Esophagus muscularis mucosa (tissue), 4 donors: ENCODE measurements around the gene C9orf72.

ENCODE experiments used
- EP300 ChIP-seq: sonication (generic); formaldehyde crosslinking; IDR thresholded peaks from one replicate; pipeline ENCODE4 v1.6.1; 2017; ENCODE audit warnings: antibody characterized with exemption
- POLR2A ChIP-seq: fragments of 450-650 bp; IDR thresholded peaks from one replicate; pipeline ENCODE4 v1.6.1; 2017; ENCODE audit warnings: antibody characterized with exemption, moderate library complexity, mild to moderate bottlenecking, low read depth
- TF ChIP-seq, protein P1 (sequence below), 3 experiments: fragments of 200-600 bp in 2 of 3; fragments of 450-650 bp in 1 of 3; sonication (generic) in 2 of 3; IDR thresholded peaks; one replicate each; pipeline ENCODE4 v1.5.1; 2017 to 2019; ENCODE audit warnings: antibody characterized with exemption in 3 of 3, mild to moderate bottlenecking in 2 of 3, moderate library complexity in 1 of 3

DNA sequence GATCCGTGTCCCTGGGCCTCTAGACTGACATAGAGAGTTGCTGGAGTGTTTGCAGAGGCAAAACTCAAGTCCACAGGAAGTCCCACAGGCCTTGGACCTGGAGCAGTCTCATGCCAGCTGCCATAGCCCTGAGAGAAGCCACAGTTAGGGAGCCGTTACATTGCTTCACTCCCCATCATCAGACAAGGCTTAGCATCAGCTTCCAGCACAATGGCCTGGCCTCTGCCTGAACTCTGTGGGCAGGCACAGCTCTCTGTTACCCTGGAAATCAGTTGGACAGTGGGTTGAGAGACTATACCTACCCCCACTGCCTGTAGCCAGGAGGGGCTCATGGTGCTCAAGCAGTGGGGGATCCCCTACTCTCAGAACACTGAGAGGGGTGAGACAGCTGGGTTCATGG, 16.2 kb upstream of the C9orf72 start:
- TF ChIP-seq, protein P1, sequence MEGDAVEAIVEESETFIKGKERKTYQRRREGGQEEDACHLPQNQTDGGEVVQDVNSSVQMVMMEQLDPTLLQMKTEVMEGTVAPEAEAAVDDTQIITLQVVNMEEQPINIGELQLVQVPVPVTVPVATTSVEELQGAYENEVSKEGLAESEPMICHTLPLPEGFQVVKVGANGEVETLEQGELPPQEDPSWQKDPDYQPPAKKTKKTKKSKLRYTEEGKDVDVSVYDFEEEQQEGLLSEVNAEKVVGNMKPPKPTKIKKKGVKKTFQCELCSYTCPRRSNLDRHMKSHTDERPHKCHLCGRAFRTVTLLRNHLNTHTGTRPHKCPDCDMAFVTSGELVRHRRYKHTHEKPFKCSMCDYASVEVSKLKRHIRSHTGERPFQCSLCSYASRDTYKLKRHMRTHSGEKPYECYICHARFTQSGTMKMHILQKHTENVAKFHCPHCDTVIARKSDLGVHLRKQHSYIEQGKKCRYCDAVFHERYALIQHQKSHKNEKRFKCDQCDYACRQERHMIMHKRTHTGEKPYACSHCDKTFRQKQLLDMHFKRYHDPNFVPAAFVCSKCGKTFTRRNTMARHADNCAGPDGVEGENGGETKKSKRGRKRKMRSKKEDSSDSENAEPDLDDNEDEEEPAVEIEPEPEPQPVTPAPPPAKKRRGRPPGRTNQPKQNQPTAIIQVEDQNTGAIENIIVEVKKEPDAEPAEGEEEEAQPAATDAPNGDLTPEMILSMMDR (IDR thresholded peaks at IDR 0.05), result no peak
- no peak for TF ChIP-seq POLR2A
- no peak for TF ChIP-seq EP300
